HG02759 (cell line): ENCODE results near the gene CACNA2D4.
"Not testable (repeated sequence)": the region's sequence is repeated elsewhere in the genome, so short reads cannot be mapped to it uniquely, and the experiment has no call there.

ENCODE experiments used
- ATAC-seq: cut with Tn5 transposase; IDR thresholded peaks from one replicate; pipeline ENCODE4 v1.9.1; 2021; ENCODE audit warnings: mild to moderate bottlenecking, moderate library complexity; ENCODE audit not compliant: unreplicated experiment

The CACNA2D4 gene

DNA sequence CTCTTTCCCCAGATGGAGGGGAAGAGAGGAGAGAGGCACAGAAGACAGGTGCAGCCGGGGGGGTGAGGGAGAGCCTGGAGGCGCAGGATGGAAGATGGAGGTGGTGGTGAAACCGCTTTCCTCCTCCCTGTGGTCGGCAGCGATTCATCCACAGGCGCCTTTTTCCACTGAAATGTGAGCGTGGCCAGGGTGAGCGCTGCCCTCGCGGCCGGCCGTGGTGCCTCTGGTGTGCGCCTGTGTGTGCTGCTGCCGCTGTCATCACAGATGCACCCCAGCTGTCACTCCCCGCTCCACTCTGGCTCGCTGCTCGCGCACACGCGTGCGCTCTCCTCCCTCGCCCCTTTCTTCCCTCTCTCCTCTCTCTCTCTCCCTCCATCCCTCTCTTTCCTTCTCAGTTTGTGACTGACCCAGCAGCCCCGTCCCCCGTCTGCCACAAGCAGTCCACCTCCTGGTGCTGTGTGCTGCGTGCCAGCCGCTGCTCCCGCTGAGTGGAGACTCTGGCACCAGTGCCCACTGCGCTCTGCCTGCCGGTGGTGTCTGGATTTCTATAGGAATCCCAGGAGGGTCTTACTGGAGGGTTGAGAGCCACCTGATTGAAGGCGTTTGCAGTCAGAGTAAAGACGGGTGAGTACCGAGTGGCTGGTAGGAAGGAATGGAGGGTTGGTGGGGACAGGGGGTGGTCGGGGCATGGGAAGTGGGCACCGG is 98.1 kb downstream of the CACNA2D4 start, which contains the start of gene LRTM2:
Gene LRTM2 (plus strand): TSS at position 375 of the 705 bp plus-strand sequence. CDS start 7,584 bp downstream, outside the sequence.
- ATAC-seq, result no peak

DNA sequence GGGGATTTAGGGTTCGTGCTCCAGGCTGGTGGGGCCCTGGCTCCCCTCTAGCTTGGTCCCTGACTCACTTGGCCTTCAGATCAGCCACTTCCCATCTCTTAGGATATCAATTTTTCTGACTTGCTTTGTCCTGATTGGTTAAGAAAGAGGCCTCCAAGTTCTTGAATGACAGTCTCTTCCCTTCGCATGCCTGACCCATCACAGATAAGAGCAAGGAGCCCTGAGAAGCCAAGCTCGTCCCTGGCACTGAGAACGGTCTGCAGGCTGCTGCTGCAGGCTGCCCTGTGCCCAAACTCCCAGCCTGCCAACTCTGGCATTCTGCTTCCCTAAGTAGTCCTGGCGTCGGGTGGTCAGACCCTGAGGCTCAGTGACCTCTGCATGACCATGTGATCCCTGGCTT is 98.9 kb downstream of the CACNA2D4 start:
- no peak for ATAC-seq

DNA sequence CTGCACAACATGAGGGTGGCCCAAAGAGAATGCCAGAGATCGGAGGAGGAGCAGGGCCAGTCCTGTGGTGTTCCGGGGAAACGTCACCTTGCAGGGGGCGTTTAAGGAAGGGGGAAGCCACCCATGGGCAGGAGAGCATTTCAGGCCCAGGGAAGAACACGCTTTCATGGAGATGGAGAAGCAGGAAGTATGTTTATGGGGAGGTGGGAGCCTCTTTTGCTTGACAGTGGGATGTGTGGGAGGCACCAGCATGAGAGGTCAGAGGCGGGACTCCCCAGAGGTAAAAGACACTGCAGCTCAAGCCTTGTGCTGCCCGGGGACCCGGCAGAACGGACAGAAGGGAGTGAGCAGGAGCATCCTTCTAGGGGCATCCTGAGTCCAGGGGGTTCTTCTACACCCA is 99.4 kb downstream of the CACNA2D4 start:
- no peak for ATAC-seq

DNA sequence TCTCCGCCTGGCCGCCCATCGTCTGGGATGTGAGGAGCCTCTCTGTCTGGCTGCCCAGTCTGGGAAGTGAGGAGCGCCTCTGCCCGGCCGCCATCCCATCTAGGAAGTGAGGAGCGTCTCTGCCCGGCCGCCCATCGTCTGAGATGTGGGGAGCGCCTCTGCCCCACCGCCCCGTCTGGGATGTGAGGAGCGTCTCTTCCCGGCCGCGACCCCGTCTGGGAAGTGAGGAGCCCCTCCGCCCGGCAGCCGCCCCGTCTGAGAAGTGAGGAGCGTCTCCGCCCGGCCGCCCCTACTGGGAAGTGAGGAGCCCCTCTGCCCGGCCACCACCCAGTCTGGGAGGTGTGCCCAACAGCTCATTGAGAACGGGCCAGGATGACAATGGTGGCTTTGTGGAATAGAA is 100.5 kb downstream of the CACNA2D4 start:
- ATAC-seq, result not testable (repeated sequence)

DNA sequence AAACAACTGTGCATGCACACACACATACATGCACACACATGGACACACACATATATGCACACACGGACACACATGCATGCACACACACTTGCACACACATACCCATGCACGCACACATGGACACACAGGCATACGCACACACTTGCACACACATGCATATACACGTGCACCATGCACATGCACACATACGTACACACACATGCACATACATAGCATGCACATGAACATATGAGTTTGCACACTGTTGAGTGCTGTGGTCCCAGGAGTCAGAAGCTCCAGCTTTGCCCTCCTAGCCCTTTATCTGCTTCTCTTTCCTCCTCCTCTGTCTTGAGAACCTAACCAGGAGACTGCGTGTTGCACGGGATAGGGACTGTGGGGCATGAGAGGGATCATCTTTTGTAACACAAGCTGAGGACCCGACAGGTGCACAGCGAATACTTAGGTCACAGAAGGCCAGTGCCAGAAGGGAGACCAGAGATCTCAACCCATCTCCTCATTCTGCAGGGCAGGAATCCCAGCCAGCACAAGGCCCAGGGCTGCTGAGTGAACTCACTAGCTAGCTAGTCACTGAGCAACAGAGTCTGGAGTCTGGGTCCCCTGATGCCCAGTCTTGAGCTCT is 101.6 kb downstream of the CACNA2D4 start:
- no peak for ATAC-seq

DNA sequence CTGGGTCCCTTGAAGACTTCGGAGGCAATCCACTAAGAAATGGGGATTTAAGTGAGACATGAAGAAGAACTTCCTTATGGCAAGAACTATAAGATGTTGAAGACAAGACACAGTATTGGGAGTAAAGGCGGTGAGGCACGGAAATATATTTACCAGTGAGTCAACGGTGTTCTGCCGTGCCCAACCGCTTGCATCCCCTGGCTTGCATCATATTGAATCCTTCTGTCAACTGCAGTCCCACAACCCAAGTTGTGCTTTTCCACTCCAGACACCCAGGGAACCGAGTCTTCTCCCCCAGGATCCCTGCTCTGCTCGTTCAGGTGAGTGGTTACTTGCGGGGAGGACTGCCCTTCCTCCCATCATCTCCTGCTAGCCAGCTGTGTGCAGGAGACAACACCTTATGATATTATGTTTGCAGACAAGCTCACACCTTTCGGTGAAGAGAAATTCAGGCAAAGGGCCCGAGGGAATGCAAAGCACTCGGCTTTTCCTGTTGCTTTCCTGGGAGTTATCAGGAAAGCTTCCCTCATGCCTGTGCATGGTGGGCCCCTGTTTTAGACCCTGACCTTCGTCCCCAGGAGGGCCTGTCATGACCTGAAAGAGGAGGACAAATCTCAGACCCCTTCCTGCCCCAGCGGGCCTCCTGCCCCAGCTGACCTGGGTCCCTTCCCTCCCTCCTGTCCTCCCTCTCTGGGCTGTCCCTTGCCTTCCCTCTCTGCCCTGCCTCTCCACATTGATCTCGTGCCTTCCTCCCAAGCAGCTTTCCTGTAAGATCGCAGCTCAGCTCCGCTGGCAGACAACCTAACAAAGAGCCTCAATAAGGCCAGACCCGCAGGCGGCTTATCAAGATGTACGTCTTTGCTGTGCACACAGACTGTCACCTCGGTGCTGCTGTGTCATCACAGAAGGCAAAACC is 102.4 kb downstream of the CACNA2D4 start:
- ATAC-seq, result no peak

DNA sequence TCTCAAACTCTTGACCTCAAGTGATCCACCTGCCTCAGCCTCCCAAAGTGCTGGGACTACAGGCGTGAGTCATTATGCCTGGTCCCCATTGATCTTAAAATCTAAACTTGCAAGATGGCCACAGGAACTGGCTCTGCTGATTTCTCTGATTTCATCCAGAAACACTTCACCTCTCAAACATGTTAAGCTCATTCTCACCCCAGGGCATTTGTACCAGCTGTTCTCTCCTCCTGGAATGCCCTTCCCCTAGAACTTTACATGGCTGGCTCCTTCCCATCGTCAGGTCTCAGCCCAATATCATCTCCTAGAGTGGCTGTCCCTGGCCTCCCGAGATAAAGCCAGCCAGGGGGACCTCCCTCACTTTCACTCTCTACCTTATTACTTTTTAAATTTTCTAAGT is 103.3 kb downstream of the CACNA2D4 start:
- no peak for ATAC-seq

GRCh38 chr12:1814266-1814665 is 104.2 kb downstream of the CACNA2D4 start:
- no peak for ATAC-seq

GRCh38 chr12:1812650-1813302 is 105.7 kb downstream of the CACNA2D4 start:
- ATAC-seq, result no peak

- ATAC-seq, result no peak
These were observed 106.5 kb downstream of the CACNA2D4 start for GRCh38 chr12:1811948-1812291.

- ATAC-seq, result no peak
These were observed 107.0 kb downstream of the CACNA2D4 start for GRCh38 chr12:1811281-1811947.

DNA sequence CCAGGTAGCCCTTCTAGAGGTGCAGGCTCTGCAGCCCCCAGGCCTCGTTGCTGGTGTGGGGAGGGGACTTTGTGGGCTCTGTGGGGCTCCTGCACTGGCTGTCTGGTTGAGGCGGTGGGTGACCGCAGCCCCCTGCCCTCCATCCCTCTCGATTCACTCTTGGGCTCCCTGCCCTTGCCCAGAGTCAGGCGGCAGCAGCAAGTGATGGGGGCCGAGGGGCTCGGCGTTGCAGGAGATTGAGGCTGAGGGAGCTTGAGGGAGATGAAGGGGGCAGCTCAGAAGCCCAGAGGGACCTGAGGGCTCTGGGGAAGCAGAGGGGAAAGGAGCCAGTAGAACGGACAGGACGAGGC is 107.5 kb downstream of the CACNA2D4 start:
- ATAC-seq, result no peak

DNA sequence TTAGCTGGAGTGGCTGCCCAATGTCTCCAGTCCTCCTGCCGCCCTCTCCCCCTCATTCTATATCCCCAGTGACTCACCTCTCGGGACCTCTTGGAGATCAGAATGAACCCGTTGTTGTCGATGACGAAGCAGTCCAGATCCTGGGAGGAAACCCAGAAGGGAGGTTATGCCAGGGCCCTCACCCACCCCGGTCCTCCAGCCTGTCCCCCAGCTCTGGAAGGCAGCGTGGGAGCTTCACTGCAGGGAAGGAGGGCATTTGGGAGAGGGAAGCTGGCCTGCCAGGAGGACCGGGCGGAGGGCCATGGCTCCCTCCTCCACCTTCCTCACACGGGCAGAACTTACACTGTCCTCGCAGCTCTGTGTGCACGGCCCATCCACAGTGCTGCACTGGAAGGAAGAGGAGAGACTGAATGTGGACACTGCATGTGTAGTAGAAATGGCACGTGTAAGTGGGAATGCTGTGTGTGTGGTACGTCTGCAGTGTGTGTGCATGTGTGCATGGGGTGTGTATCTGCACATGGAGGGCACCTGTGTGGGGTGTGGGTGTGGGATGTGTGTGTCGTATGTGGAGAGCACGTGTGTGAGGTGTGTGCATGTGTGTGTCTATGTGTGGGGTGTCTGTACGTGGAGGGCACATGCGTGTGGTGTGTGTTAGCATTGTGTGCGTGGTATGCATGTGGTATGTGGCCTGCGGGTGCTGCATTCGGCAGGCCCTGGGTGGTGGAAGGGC is 108.1 kb downstream of the CACNA2D4 start:
- ATAC-seq, result no peak

GRCh38 chr12:1809591-1810190 is 108.8 kb downstream of the CACNA2D4 start:
- ATAC-seq, result no peak

- no peak for ATAC-seq
These were observed 109.5 kb downstream of the CACNA2D4 start for GRCh38 chr12:1808798-1809480.

DNA sequence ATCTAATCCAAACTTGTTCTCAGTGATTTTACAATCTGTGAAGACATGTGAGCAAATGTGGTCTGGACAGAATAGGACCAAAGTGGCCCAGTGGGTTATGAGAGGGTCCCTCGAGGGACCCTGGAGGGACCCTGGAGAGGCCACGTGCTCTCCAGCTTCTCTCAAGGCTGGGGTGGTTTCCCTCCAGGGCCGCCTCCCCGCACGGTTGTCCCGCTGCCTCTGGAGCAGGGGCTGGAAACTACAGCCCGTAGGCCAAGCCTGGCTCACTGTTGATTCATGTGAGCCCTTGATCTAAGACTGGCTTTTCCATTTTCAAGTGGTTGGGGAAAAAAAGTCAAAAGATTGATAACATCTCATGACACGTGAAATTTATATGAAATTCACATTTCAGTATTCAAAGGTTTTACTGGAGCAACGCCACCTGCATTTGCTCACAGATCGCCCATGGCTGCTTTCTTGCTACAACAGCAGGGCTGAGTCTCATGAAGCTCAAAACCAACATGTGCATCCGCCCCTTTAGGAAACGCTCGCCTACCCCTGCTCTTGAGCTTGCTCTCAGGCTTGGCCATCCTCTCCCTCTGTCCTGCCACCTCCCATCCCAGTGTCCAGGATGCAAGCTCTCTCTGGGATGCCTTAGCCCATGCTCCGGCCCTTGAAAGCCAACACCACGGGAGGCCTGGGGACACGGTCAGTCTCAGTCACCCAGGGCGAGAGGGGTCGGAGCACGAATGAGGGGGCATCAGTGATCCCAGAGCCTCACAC is 110.2 kb downstream of the CACNA2D4 start:
- ATAC-seq, result no peak

DNA sequence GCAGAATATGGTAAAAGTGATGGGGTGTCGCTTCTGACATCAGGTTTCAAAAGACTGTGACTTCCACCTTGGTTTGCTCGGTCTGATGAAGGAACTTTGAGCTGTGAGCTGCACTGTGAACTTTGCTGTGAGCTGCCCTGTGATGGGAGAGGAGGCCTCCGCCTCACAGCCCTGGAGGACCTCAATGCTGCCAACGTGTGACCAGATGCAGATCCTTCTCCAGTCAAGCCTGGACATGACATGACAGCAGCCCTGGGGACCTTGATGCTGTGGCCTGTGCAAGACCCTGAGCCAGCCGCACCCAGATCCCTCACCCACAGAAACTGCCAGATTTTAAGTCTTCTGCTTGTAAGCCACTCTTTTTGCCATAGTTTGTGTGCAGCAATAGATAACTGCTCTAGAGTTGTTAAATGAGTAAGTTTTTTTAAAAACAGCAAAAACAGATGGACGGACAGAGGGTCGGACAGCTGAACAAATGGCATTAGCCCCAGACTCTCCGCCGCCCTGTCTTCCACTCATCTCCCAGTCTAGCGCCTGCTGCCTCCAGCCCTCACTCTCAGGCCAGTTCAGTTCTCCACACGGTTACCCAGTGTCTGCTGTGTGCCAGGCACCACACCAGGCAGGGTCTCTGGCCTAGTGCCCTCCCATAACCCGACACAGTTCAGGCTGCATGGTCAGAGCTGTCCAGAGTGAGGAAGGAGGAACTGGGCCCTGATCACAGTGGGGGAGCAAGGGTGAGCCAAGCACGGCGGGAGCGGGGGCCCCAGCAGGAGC is 111.2 kb downstream of the CACNA2D4 start:
- ATAC-seq, result no peak
